H1 (cell line): Measurements from ENCODE around the gene SLC38A2. TPM values are rescaled to one million over a fixed set of nuclear protein-coding genes. Genes with fewer than 3 reads are reported as not detected.

Source experiments
- CTCF ChIA-PET: fragments of 300-600 bp; sonication (Branson Sonifier 250); formaldehyde crosslinking; loops from one replicate; lab custom pipeline; 2021; ENCODE audit not compliant: partially characterized antibody; lab: Charles Lee
- POLR2A ChIA-PET: fragments of 300-600 bp; sonication (Branson Sonifier 250); formaldehyde crosslinking; loops from one replicate; lab custom pipeline; 2021; ENCODE audit warnings: inconsistent platforms; ENCODE audit not compliant: partially characterized antibody; lab: Charles Lee
- DNase-seq, 2 experiments: peaks; one replicate each; pipeline versions ENCODE4 v3.0.0 to v3.0.0-alpha.2; 2010 to 2022; ENCODE audit warnings: low spot score in 2 of 2, low read depth in 1 of 2, mixed read lengths in 1 of 2
- FAIRE-seq: peaks from 2 replicates; lab custom pipeline; 2011; peaks lifted over from hg19 to GRCh38; lab: Jason Lieb, UNC
- H2AFZ ChIP-seq: 2 replicates; pipeline ENCODE4 v1.8.1; 2012; ENCODE audit warnings: low read length, inconsistent platforms
- H2AK5ac ChIP-seq: 2 replicates; pipeline ENCODE4 v1.6.1; 2013; ENCODE audit warnings: low read depth, low read length
- H2BK120ac ChIP-seq: replicated peaks from 2 replicates; pipeline ENCODE3; 2013; ENCODE audit warnings: low read depth, low read length, inconsistent platforms
- H2BK12ac ChIP-seq: 2 replicates; pipeline ENCODE4 v1.6.1; 2013; ENCODE audit warnings: low read depth, low read length
- H2BK15ac ChIP-seq: 2 replicates; pipeline ENCODE4 v1.6.1; 2013; ENCODE audit warnings: low read length
- H2BK20ac ChIP-seq: 2 replicates; pipeline ENCODE4 v1.6.1; 2013; ENCODE audit warnings: low read length
- H2BK5ac ChIP-seq: 2 replicates; pipeline ENCODE4 v1.6.1; 2013; ENCODE audit warnings: low read depth, low read length
- H3K14ac ChIP-seq: 2 replicates; pipeline ENCODE4 v1.6.1; 2013; ENCODE audit warnings: inconsistent platforms; ENCODE audit not compliant: insufficient read length
- H3K18ac ChIP-seq: 2 replicates; pipeline ENCODE4 v1.6.1; 2013; ENCODE audit warnings: low read length; ENCODE audit errors: extremely low read depth
- H3K23ac ChIP-seq: 2 replicates; pipeline ENCODE4 v1.6.1; 2013; ENCODE audit warnings: inconsistent platforms; ENCODE audit not compliant: insufficient read length
- H3K23me2 ChIP-seq: 2 replicates; pipeline ENCODE4 v1.6.1; 2013; ENCODE audit warnings: low read depth, low read length
- H3K27ac ChIP-seq: 2 replicates; pipeline ENCODE4 v1.6.1; 2011; ENCODE audit warnings: low read depth, low read length, inconsistent platforms
- H3K27me3 ChIP-seq, 4 experiments: replicated peaks in 1 of 4; 1 replicate in 1 of 4; 2 replicates in 3 of 4; pipeline versions ENCODE4 v1.6.1 to v1.8.1; 2011 to 2013; ENCODE audit warnings: low read length in 3 of 4, mild to moderate bottlenecking in 3 of 4, inconsistent platforms in 2 of 4, mixed read lengths in 2 of 4, moderate library complexity in 1 of 4; ENCODE audit not compliant: control insufficient read depth in 3 of 4, insufficient read depth in 3 of 4; ENCODE audit errors: extremely low read depth in 1 of 4
- H3K36me3 ChIP-seq, 4 experiments: 2 replicates each; pipeline versions ENCODE4 v1.6.1 to v1.8.1; 2011 to 2013; ENCODE audit warnings: mild to moderate bottlenecking in 4 of 4, low read length in 3 of 4, moderate library complexity in 2 of 4, control low read depth in 1 of 4, inconsistent platforms in 1 of 4; ENCODE audit not compliant: insufficient read depth in 4 of 4, control insufficient read depth in 2 of 4
- H3K4ac ChIP-seq: replicated peaks from 2 replicates; pipeline ENCODE3; 2013; ENCODE audit warnings: low read length, low read depth, mixed read lengths, inconsistent platforms; ENCODE audit not compliant: insufficient read length
- H3K4me1 ChIP-seq, 4 experiments: replicated peaks in 1 of 4; 1 replicate in 1 of 4; 2 replicates in 3 of 4; pipeline versions ENCODE4 v1.6.1 to v1.8.1; 2011 to 2013; ENCODE audit warnings: low read length in 3 of 4, inconsistent platforms in 2 of 4, mixed read lengths in 1 of 4; ENCODE audit not compliant: insufficient read depth in 4 of 4, control insufficient read depth in 3 of 4
- H3K4me2 ChIP-seq, 2 experiments: 2 replicates each; pipeline versions ENCODE4 v1.6.1 to v1.8.1; 2011 to 2013; ENCODE audit warnings: low read depth in 2 of 2, low read length in 2 of 2, control low read depth in 1 of 2, inconsistent platforms in 1 of 2, mild to moderate bottlenecking in 1 of 2; ENCODE audit not compliant: insufficient read depth in 1 of 2
- H3K4me3 ChIP-seq, 4 experiments: fragments of 200-600, 300-600 bp in 1 of 4; sonication (generic), shearing (Covaris generic), sonication (Bioruptor Twin) in 1 of 4; 2 replicates each; pipeline versions ENCODE4 v1.5.1 to v1.8.1; 2011 to 2016; ENCODE audit warnings: low read length in 4 of 4, low read depth in 3 of 4, control low read depth in 2 of 4, inconsistent platforms in 2 of 4, mild to moderate bottlenecking in 2 of 4, mixed read lengths in 1 of 4, moderate library complexity in 1 of 4; ENCODE audit not compliant: insufficient read depth in 2 of 4; ENCODE audit errors: extremely low read depth in 1 of 4
- H3K56ac ChIP-seq: replicated peaks from 2 replicates; pipeline ENCODE3; 2013; ENCODE audit warnings: low read depth, mild to moderate bottlenecking, mixed read lengths, low read length, inconsistent platforms; ENCODE audit not compliant: insufficient read length
- H3K79me1 ChIP-seq: 2 replicates; pipeline ENCODE4 v1.6.1; 2013; ENCODE audit warnings: low read depth, low read length, control low read depth
- H3K79me2 ChIP-seq, 2 experiments: 2 replicates each; pipeline versions ENCODE4 v1.6.1 to v1.8.1; 2012 to 2013; ENCODE audit warnings: low read length in 2 of 2, mild to moderate bottlenecking in 2 of 2, inconsistent platforms in 1 of 2; ENCODE audit not compliant: insufficient read depth in 2 of 2, control insufficient read depth in 1 of 2
- H3K9ac ChIP-seq, 4 experiments: replicated peaks in 1 of 4; 1 replicate in 1 of 4; 2 replicates in 3 of 4; pipeline versions ENCODE4 v1.6.1 to v1.8.1; 2011 to 2013; ENCODE audit warnings: low read depth in 3 of 4, low read length in 3 of 4, control low read depth in 2 of 4, mild to moderate bottlenecking in 2 of 4, moderate library complexity in 2 of 4, inconsistent platforms in 1 of 4; ENCODE audit errors: extremely low read depth in 1 of 4
- H3K9me3 ChIP-seq, 2 experiments: 2 replicates each; pipeline versions ENCODE4 v1.6.1 to v1.8.1; 2012 to 2013; ENCODE audit warnings: mild to moderate bottlenecking in 2 of 2, moderate library complexity in 2 of 2, control low read depth in 1 of 2, inconsistent platforms in 1 of 2, low read depth in 1 of 2, low read length in 1 of 2, mixed read lengths in 1 of 2; ENCODE audit not compliant: insufficient read depth in 2 of 2
- H4K20me1 ChIP-seq, 2 experiments: replicated peaks in 1 of 2; 2 replicates each; pipeline versions ENCODE3 to v1.8.1; 2011 to 2013; ENCODE audit warnings: inconsistent platforms in 2 of 2, low read length in 2 of 2, mild to moderate bottlenecking in 1 of 2; ENCODE audit not compliant: insufficient read depth in 2 of 2, control insufficient read depth in 1 of 2
- H4K5ac ChIP-seq: 2 replicates; pipeline ENCODE4 v1.6.1; 2013; ENCODE audit warnings: low read length, low read depth, mixed read lengths, inconsistent platforms; ENCODE audit not compliant: insufficient read length
- H4K8ac ChIP-seq: 2 replicates; pipeline ENCODE4 v1.8.0; 2013; ENCODE audit warnings: mild to moderate bottlenecking, moderate library complexity, low read length, inconsistent platforms; ENCODE audit not compliant: insufficient read depth; ENCODE audit errors: extremely low read depth
- H4K91ac ChIP-seq: replicated peaks from 2 replicates; pipeline ENCODE3; 2013; ENCODE audit warnings: low read length, mixed read lengths, inconsistent platforms; ENCODE audit not compliant: insufficient read length
- JUND ChIP-seq: IDR thresholded peaks from 2 replicates; pipeline ENCODE4 v1.6.1; 2011; ENCODE audit warnings: mild to moderate bottlenecking, improper control_type of control experiment, low read length
- SIRT6 ChIP-seq: IDR thresholded peaks from one replicate; pipeline ENCODE4 v1.7.1; 2012; ENCODE audit warnings: low read length, inconsistent platforms
- WGBS, 2 experiments: shearing (Covaris generic) in 1 of 2; methylation state at CpG; one replicate each; pipeline versions ENCODE4 v1.1.6 to v1.1.7; 2013 to 2015; ENCODE audit warnings: low lambda C conversion rate in 2 of 2, mixed read lengths in 2 of 2, inconsistent platforms in 1 of 2, low coverage in 1 of 2, missing lambda C conversion rate in 1 of 2; ENCODE audit not compliant: insufficient replicate concordance in 2 of 2, insufficient coverage in 1 of 2, insufficient read length in 1 of 2; ENCODE audit errors: extremely low coverage in 1 of 2, missing lambda C conversion rate in 1 of 2; 5-methylcytosine and 5-hydroxymethylcytosine counted together
- polyA plus RNA-seq, 7 experiments: library from polyadenylated mRNA; depleted of rRNA in 3 of 7; stranded (reverse) in 5 of 7; unstranded in 2 of 7; fragments of >200 nt in 5 of 7; fragments of 200-250 nt in 2 of 7; gene quantifications; 1 replicate in 5 of 7; 2 replicates in 1 of 7; 4 replicates in 1 of 7; pipeline versions ENCODE4 v1.2.1 to v1.2.3, GENCODE V29; 2011 to 2013; ENCODE audit warnings: missing spikeins in 2 of 7, mixed read lengths in 2 of 7
- total RNA-seq: library from RNA; stranded (reverse); fragmentation: NEBNext Ultra II Directional; extraction: Animal tissue kit (Norgen Biotek cat#: 25700); gene quantifications from 2 replicates; pipeline ENCODE4 v1.2.1, GENCODE V29; 2021

Gene SLC38A2
- total and polyA plus RNA-seq, 2 of the 8 experiments (the other 6 are each of a cell fraction or from before 2014, with no cell fraction given) = 163 to 684 TPM

GRCh38 chr12:46354802-46355199 lies 17.8 kb downstream of the SLC38A2 start:
- Histone ChIP-seq H2BK15ac (no peak overlapping the region), H3K4me2 (no peak overlapping the region), H3K79me1 (no peaks in the 10 kb centered on the region), H3K23me2 (no peaks in the 10 kb centered on the region), H3K36me3 (peaks cover 1 to 15% (median 7%) of the 10 kb centered on the region in 4 experiments; a peak in 6 of 8 replicates), H3K4me1 (no peaks in the 10 kb centered on the region), H2AFZ (no peak overlapping the region), H3K18ac (no peak overlapping the region), H4K8ac (no peak overlapping the region), H3K56ac (no peak overlapping the region), H3K23ac (no peak overlapping the region), H3K9me3 (no peaks in the 10 kb centered on the region), H3K27ac (no peak overlapping the region), H3K79me2 (no peaks in the 10 kb centered on the region), H3K14ac (no peak overlapping the region), H4K5ac (no peak overlapping the region), H3K4me3 (no peak overlapping the region), H3K9ac (no peak overlapping the region), H2AK5ac (no peak overlapping the region), H2BK12ac (no peak overlapping the region), H4K91ac (no peak overlapping the region), H3K27me3 (no peaks in the 10 kb centered on the region), H3K4ac (no peak overlapping the region), H2BK20ac (no peak overlapping the region), H2BK5ac (no peak overlapping the region), H4K20me1 (peaks cover 4 to 7% of the 10 kb centered on the region in 2 experiments), H2BK120ac (no peak overlapping the region)
- FAIRE-seq (no peak), DNase-seq (no peak)
- 88% methylated on average over 1 of the region's 1 CpG; no CpG with 5 or more reads in 1 of the 2 experiments for WGBS, 2 experiments
- TF ChIP-seq JUND (no peak), SIRT6 (no peak)
- POLR2A ChIA-PET = interaction anchor here (1.0 to 7.5 kb wide), 6 partner anchors 11 to 322 kb away, joined by 3 to 263 read pairs (median 6); partner anchors contain the start of gene SLC38A2
- CTCF ChIA-PET = interaction anchor here (1.2 kb wide), 1 partner anchor 630 kb away, joined by 3 read pairs; no protein-coding TSS in a partner anchor
